ENCODE data around the gene MYL5.

DNA sequence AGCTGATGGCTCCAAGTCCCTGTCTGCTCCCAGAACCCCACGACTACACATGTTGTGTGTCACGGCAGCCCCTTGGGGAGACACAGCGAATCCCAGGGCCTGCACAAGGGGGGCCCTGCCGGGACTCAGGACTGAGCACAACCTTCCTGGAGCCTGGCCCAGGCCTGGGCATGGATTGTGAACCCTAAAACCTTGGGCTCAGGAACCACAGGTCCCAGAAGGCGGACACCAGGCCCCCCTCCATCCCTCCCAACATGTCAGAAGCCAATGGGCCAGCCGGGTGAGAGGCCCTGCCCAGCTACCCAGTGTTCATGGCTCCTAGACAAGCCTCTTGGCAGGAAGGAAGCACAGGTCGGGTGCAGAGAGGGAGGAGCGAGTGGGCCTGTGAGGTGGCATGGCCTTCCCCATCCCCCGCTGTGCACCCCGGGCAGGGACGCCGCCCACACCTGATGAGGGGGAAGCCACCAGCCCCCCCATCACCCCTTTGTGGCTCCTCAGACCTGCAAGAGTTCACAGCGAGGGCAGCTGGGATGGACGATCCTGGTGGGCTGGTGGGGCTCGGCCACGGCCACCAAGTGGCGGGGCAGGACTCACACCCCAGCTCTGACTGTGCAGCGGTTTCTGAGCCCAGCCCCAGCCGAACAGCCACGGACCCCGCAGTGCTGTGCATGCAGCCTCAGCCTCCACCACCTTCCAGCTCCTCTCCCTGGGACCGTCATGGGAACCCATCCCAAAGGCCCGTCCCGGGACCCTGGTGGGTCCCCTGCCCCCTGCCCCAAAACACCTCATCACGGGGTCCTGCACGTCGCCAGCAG lies 45.3 kb upstream of the MYL5 start:
- TF ChIP-seq CBFB (IDR thresholded peaks at IDR 0.05; ENCODE audit: low read depth) (no peak), ZNF217 (IDR thresholded peaks at IDR 0.05) (no peak), NFYB (IDR thresholded peaks at IDR 0.05; ENCODE audit: insufficient read depth, low read depth, low read length) (no peak)
- TF ChIP-seq, protein P1, sequence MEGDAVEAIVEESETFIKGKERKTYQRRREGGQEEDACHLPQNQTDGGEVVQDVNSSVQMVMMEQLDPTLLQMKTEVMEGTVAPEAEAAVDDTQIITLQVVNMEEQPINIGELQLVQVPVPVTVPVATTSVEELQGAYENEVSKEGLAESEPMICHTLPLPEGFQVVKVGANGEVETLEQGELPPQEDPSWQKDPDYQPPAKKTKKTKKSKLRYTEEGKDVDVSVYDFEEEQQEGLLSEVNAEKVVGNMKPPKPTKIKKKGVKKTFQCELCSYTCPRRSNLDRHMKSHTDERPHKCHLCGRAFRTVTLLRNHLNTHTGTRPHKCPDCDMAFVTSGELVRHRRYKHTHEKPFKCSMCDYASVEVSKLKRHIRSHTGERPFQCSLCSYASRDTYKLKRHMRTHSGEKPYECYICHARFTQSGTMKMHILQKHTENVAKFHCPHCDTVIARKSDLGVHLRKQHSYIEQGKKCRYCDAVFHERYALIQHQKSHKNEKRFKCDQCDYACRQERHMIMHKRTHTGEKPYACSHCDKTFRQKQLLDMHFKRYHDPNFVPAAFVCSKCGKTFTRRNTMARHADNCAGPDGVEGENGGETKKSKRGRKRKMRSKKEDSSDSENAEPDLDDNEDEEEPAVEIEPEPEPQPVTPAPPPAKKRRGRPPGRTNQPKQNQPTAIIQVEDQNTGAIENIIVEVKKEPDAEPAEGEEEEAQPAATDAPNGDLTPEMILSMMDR (IDR thresholded peaks at IDR 0.05 in 2 of 3, conservative IDR thresholded peaks at IDR 0.05 in 1 of 3; ENCODE audit: control insufficient read depth in 2 of 3, extremely low read depth in 1 of 3, insufficient read depth in 1 of 3, low read depth in 3 of 3, low read length in 3 of 3): no peak

Data from GM12878 (cell line).